ENCODE results near the gene NIN. TPM values are rescaled to one million over a fixed set of nuclear protein-coding genes. Genes with fewer than 3 reads are reported as not detected.

The NIN gene
- total RNA-seq, 2 donors from 2014 or later, result 31.0 to 37.4 TPM

GRCh38 chr14:50839048-50839447 is 8.1 kb upstream of the NIN start:
- DNase-seq (ENCODE audit: low spot score) (no peak), ATAC-seq (ENCODE audit: insufficient number of reproducible peaks, low FRiP score, low read depth) (no peak)
- Histone ChIP-seq H3K36me3 (no peaks in the 10 kb centered on the region), H3K4me1 (ENCODE audit: control insufficient read depth in 1 of 2, low read depth in 2 of 2) (no peaks in the 10 kb centered on the region), H3K27me3 (replicated peaks; ENCODE audit: insufficient read depth) (no peaks in the 10 kb centered on the region), H3K9me3 (no peaks in the 10 kb centered on the region), H3K4me3 (no peak overlapping the region), H3K27ac (no peak overlapping the region)
- TF ChIP-seq, protein P1, sequence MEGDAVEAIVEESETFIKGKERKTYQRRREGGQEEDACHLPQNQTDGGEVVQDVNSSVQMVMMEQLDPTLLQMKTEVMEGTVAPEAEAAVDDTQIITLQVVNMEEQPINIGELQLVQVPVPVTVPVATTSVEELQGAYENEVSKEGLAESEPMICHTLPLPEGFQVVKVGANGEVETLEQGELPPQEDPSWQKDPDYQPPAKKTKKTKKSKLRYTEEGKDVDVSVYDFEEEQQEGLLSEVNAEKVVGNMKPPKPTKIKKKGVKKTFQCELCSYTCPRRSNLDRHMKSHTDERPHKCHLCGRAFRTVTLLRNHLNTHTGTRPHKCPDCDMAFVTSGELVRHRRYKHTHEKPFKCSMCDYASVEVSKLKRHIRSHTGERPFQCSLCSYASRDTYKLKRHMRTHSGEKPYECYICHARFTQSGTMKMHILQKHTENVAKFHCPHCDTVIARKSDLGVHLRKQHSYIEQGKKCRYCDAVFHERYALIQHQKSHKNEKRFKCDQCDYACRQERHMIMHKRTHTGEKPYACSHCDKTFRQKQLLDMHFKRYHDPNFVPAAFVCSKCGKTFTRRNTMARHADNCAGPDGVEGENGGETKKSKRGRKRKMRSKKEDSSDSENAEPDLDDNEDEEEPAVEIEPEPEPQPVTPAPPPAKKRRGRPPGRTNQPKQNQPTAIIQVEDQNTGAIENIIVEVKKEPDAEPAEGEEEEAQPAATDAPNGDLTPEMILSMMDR (IDR thresholded peaks at IDR 0.05), result no peak

GRCh38 chr14:50837850-50838470 is 7.0 kb upstream of the NIN start:
- TF ChIP-seq, protein P1 (IDR thresholded peaks at IDR 0.05), result no peak
- Histone ChIP-seq H3K27ac (no peak overlapping the region), H3K4me3 (no peak overlapping the region), H3K4me1 (ENCODE audit: control insufficient read depth in 1 of 2, low read depth in 2 of 2) (no peaks in the 10 kb centered on the region), H3K27me3 (replicated peaks; ENCODE audit: insufficient read depth) (no peaks in the 10 kb centered on the region), H3K9me3 (no peaks in the 10 kb centered on the region), H3K36me3 (no peaks in the 10 kb centered on the region)
- ATAC-seq (ENCODE audit: insufficient number of reproducible peaks, low FRiP score, low read depth), result no peak
- DNase-seq (ENCODE audit: low spot score), result no peak

DNA sequence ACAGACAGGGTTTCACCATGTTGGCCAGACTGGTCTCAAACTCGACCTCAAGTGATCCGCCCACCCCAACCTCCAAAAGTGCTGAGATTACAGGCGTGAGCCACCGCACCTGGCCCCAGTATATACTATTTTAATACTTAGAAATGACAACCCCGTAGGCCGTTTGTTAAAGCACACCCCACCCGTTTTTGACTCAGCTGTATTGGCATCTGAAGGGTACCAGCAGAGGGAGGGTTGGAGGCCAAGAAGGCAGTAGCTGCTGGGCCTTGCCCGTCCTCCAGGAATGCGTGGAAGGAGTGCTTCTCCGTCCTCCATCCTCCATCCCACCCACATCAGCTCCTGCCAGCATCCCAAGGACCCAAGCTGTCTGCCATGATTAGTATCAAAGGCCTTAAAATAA is 6.3 kb upstream of the NIN start:
- no peak for ATAC-seq (ENCODE audit: insufficient number of reproducible peaks, low FRiP score, low read depth)
- H3K9me3 ChIP-seq, result no peaks in the 10 kb centered on the region
- TF ChIP-seq, protein P1 (IDR thresholded peaks at IDR 0.05), result no peak

GRCh38 chr14:50836515-50836914 is 5.6 kb upstream of the NIN start:
- Histone ChIP-seq H3K27me3 (replicated peaks; ENCODE audit: insufficient read depth) (no peaks in the 10 kb centered on the region), H3K27ac (no peak overlapping the region), H3K36me3 (no peaks in the 10 kb centered on the region), H3K4me1 (ENCODE audit: control insufficient read depth in 1 of 2, low read depth in 2 of 2) (no peaks in the 10 kb centered on the region), H3K9me3 (no peaks in the 10 kb centered on the region), H3K4me3 (no peak overlapping the region)
- TF ChIP-seq, protein P1 (IDR thresholded peaks at IDR 0.05), result no peak
- ATAC-seq (ENCODE audit: insufficient number of reproducible peaks, low FRiP score, low read depth), result no peak
- DNase-seq (ENCODE audit: low spot score), result no peak

More for the DNA sequence above, 6.3 kb upstream of the NIN start:
- Histone ChIP-seq H3K27ac (no peak overlapping the region), H3K36me3 (no peaks in the 10 kb centered on the region), H3K4me1 (ENCODE audit: control insufficient read depth in 1 of 2, low read depth in 2 of 2) (no peaks in the 10 kb centered on the region), H3K4me3 (no peak overlapping the region), H3K27me3 (replicated peaks; ENCODE audit: insufficient read depth) (no peaks in the 10 kb centered on the region)
- DNase-seq (ENCODE audit: low spot score), result no peak

- Histone ChIP-seq H3K36me3 (no peaks in the 10 kb centered on the region), H3K9me3 (no peaks in the 10 kb centered on the region), H3K4me3 (no peak overlapping the region), H3K27me3 (replicated peaks; ENCODE audit: insufficient read depth) (no peaks in the 10 kb centered on the region), H3K27ac (no peak overlapping the region), H3K4me1 (ENCODE audit: control insufficient read depth in 1 of 2, low read depth in 2 of 2) (no peaks in the 10 kb centered on the region)
- no peak for ATAC-seq (ENCODE audit: insufficient number of reproducible peaks, low FRiP score, low read depth)
- TF ChIP-seq, protein P1 (IDR thresholded peaks at IDR 0.05), result no peak
- no peak for DNase-seq (ENCODE audit: low spot score)
Observed at GRCh38 chr14:50835280-50835679, 4.3 kb upstream of the NIN start.
